PC-3 (cell line): ENCODE measurements around the gene GATA6. TPM values are rescaled to one million over a fixed set of nuclear protein-coding genes. Genes with fewer than 3 reads are reported as not detected.

Experiments used
- ATAC-seq: fragments of 200-7000 bp; cut with Tn5 transposase; 2 replicates; pipeline ENCODE4 v1.9.1; 2020; ENCODE audit warnings: mild to moderate bottlenecking, moderate library complexity
- BruUV-seq: library from RNA; stranded (reverse); fragments of 400-500 nt; replicated peaks from 2 replicates; lab custom pipeline; 2021; lab: Mats Ljungman, UMichigan
- CTCF ChIA-PET: fragments of 300-600 bp; sonication (Branson Sonifier 250); formaldehyde crosslinking; loops from one replicate; lab custom pipeline; 2022; ENCODE audit warnings: antibody characterized with exemption; lab: Charles Lee
- POLR2A ChIA-PET: fragments of 300-600 bp; sonication (Branson Sonifier 250); formaldehyde crosslinking; loops from one replicate; lab custom pipeline; 2022; ENCODE audit warnings: antibody characterized with exemption; ENCODE audit not compliant: unreplicated experiment; lab: Charles Lee
- DNase-seq: peaks from one replicate; pipeline ENCODE4 v3.0.0-alpha.2; 2015
- H2AFZ ChIP-seq: fragments of 300-600 bp; sonication (generic); 2 replicates; pipeline ENCODE4 v1.6.0; 2016; ENCODE audit warnings: antibody characterized with exemption, low read length
- H3F3A ChIP-seq: fragments of 300-600 bp; sonication (generic); one replicate; pipeline ENCODE4 v1.6.0; 2017; ENCODE audit warnings: antibody characterized with exemption, low read length, control low read depth, mild to moderate bottlenecking; ENCODE audit not compliant: unreplicated experiment
- H3K27ac ChIP-seq: fragments of 300-600 bp; sonication (generic); 2 replicates; pipeline ENCODE4 v1.5.1; 2016; ENCODE audit warnings: mild to moderate bottlenecking, low read length
- H3K27me3 ChIP-seq: fragments of 300-600 bp; sonication (generic); 2 replicates; pipeline ENCODE4 v1.6.1; 2016; ENCODE audit warnings: low read length, mixed read lengths
- H3K36me3 ChIP-seq: fragments of 300-600 bp; sonication (generic); 2 replicates; pipeline ENCODE4 v1.6.1; 2016; ENCODE audit warnings: low read depth, mixed run types, low read length, mixed read lengths
- H3K4me1 ChIP-seq: fragments of 300-600 bp; sonication (generic); 2 replicates; pipeline ENCODE4 v1.5.1; 2016; ENCODE audit warnings: low read length; ENCODE audit not compliant: insufficient read depth
- H3K4me2 ChIP-seq: fragments of 300-600 bp; sonication (generic); 2 replicates; pipeline ENCODE4 v1.6.0; 2016; ENCODE audit warnings: low read length
- H3K4me3 ChIP-seq: fragments of 300-600 bp; sonication (generic); 2 replicates; pipeline ENCODE4 v1.5.1; 2016; ENCODE audit warnings: mild to moderate bottlenecking, low read length, mixed read lengths
- H3K79me2 ChIP-seq: fragments of 300-600 bp; sonication (generic); 2 replicates; pipeline ENCODE4 v1.6.1; 2017; ENCODE audit warnings: low read length, mixed read lengths
- H3K9ac ChIP-seq: fragments of 300-600 bp; sonication (generic); 2 replicates; pipeline ENCODE4 v1.6.0; 2016; ENCODE audit warnings: mild to moderate bottlenecking, low read length
- H3K9me2 ChIP-seq: fragments of 300-600 bp; sonication (generic); replicated peaks from 2 replicates; pipeline ENCODE4 v1.6.1; 2016; ENCODE audit warnings: mixed run types, low read length, mixed read lengths
- H3K9me3 ChIP-seq: fragments of 300-600 bp; sonication (generic); 2 replicates; pipeline ENCODE4 v1.6.1; 2016; ENCODE audit warnings: low read length, mixed read lengths
- H4K20me1 ChIP-seq: fragments of 300-600 bp; sonication (generic); 2 replicates; pipeline ENCODE4 v1.6.1; 2016; ENCODE audit warnings: low read length, mixed read lengths
- CTCF ChIP-seq: fragments of 300-600 bp; sonication (generic); conservative IDR thresholded peaks from 2 replicates; pipeline ENCODE4 v1.5.1; 2017; ENCODE audit warnings: antibody characterized with exemption, low read depth, mild to moderate bottlenecking, low read length
- EZH2 ChIP-seq: fragments of 300-600 bp; sonication (generic); IDR thresholded peaks from one replicate; pipeline ENCODE4 v1.6.1; 2017; ENCODE audit warnings: antibody characterized with exemption, mild to moderate bottlenecking, low read length; ENCODE audit not compliant: unreplicated experiment
- EZH2phosphoT487 ChIP-seq: fragments of 300-600 bp; sonication (generic); IDR thresholded peaks from 2 replicates; pipeline ENCODE4 v1.6.1; 2018; ENCODE audit warnings: mild to moderate bottlenecking, antibody characterized with exemption, low read length, borderline replicate concordance
- intact Hi-C: fragments of 100-400 bp; cut with micrococcal nuclease; formaldehyde crosslinking; loops from 2 replicates; pipeline ENCODE4 v1.9.0; 2023
- total RNA-seq: library from RNA; depleted of rRNA; stranded (reverse); fragments of >200 nt; gene quantifications from 2 replicates; pipeline ENCODE4 v1.2.3, GENCODE V29; 2014

Gene GATA6
- total RNA-seq, 1 experiment from 2014 or later = 19.4 TPM

GRCh38 chr18:22169889-22170420 lies 566 bp downstream of the GATA6 start:
- H3F3A ChIP-seq = no peaks in the 10 kb centered on the region
- peaks cover 49% of the 10 kb centered on the region for H3K79me2 ChIP-seq
- no peaks in the 10 kb centered on the region for H3K36me3 ChIP-seq
- H3K4me3 ChIP-seq = peak overlapping the region; percentile 100
- intact Hi-C loops = loop anchor here (1.0 to 5.0 kb wide), 9 partner anchors 116 to 527 kb away; no protein-coding TSS in a partner anchor
- H4K20me1 ChIP-seq = peaks cover 27% of the 10 kb centered on the region; the same call in 1 of the 2 replicates
- H3K27ac ChIP-seq = peak overlapping the region; percentile 80
- POLR2A ChIA-PET = interaction anchor here (0.6 to 1.1 kb wide), 5 partner anchors 80 to 296 kb away, joined by 3 to 29 read pairs (median 3); no protein-coding TSS in a partner anchor
- H3K27me3 ChIP-seq = peaks cover 6% of the 10 kb centered on the region
- peak overlapping the region; percentile 94 for H3K9ac ChIP-seq
- H3K9me3 ChIP-seq = no peaks in the 10 kb centered on the region
- BruUV-seq = TSS peak; percentile 63
- H3K4me2 ChIP-seq = peak overlapping the region; percentile 100
- H3K4me1 ChIP-seq = peaks cover 13% of the 10 kb centered on the region
- TF ChIP-seq CTCF (no peak), EZH2phosphoT487 (no peak), EZH2 (no peak)
- DNase-seq (peak; percentile 30), ATAC-seq (peak; percentile 30)
- CTCF ChIA-PET = interaction anchor here (0.6 kb wide), 1 partner anchor 232 kb away, joined by 3 read pairs; no protein-coding TSS in a partner anchor
- no peaks in the 10 kb centered on the region for H3K9me2 ChIP-seq
- H2AFZ ChIP-seq = peak overlapping the region; percentile 85

GRCh38 chr18:22170421-22171257 lies 1.2 kb downstream of the GATA6 start:
- Histone ChIP-seq H3K27ac (peak overlapping the region; percentile 80), H3K36me3 (no peaks in the 10 kb centered on the region), H3K9me3 (no peaks in the 10 kb centered on the region), H3K4me1 (peaks cover 16% of the 10 kb centered on the region), H3K9ac (peak overlapping the region; percentile 94), H3K4me3 (peak overlapping the region; percentile 100), H3K9me2 (no peaks in the 10 kb centered on the region), H3F3A (no peaks in the 10 kb centered on the region), H2AFZ (peak overlapping the region; percentile 85), H3K79me2 (peaks cover 56% of the 10 kb centered on the region), H3K27me3 (peaks cover 6% of the 10 kb centered on the region), H3K4me2 (peak overlapping the region; percentile 100), H4K20me1 (peaks cover 33% of the 10 kb centered on the region; the same call in 1 of the 2 replicates)
- POLR2A ChIA-PET = interaction anchor here (0.5 to 1.1 kb wide), 6 partner anchors 44 to 295 kb away, joined by 3 to 29 read pairs (median 3); no protein-coding TSS in a partner anchor
- BruUV-seq = TSS peak; percentile 49
- TF ChIP-seq EZH2 = no peak
- peak; percentile 59 for DNase-seq
- intact Hi-C loops = loop anchor here (5.0 kb wide), 1 partner anchor 527 kb away; no protein-coding TSS in a partner anchor
- ATAC-seq = peak; percentile 27
- CTCF ChIA-PET = interaction anchor here (0.6 kb wide), 1 partner anchor 232 kb away, joined by 3 read pairs; no protein-coding TSS in a partner anchor
